GM19351 (cell line): Measurements from ENCODE around the gene GPR55.
A peak's percentile ranks its signal among the peaks of the same experiment; 100 is the strongest.

ENCODE experiments used
- ATAC-seq: cut with Tn5 transposase; IDR thresholded peaks from one replicate; pipeline ENCODE4 v1.9.1; 2021; ENCODE audit warnings: mild to moderate bottlenecking, moderate library complexity; ENCODE audit not compliant: unreplicated experiment

GPR55 gene

GRCh38 chr2:230919681-230920080 is 5.4 kb downstream of the GPR55 start:
- no peak for ATAC-seq

GRCh38 chr2:230919240-230919639 is 5.8 kb downstream of the GPR55 start:
- no peak for ATAC-seq

- ATAC-seq, result no peak
Observed at GRCh38 chr2:230916218-230916617, 8.8 kb downstream of the GPR55 start.

- no peak for ATAC-seq
Observed at GRCh38 chr2:230915319-230915718, 9.7 kb downstream of the GPR55 start.

GRCh38 chr2:230914886-230915285 is 10.2 kb downstream of the GPR55 start:
- ATAC-seq, result no peak

- ATAC-seq, result peak; percentile 53
Observed at GRCh38 chr2:230913406-230914143, 11.5 kb downstream of the GPR55 start.

GRCh38 chr2:230912724-230913123 is 12.3 kb downstream of the GPR55 start:
- no peak for ATAC-seq

GRCh38 chr2:230912046-230912445 is 13.0 kb downstream of the GPR55 start:
- ATAC-seq, result no peak

- ATAC-seq, result no peak
Observed at GRCh38 chr2:230910546-230911177, 14.4 kb downstream of the GPR55 start.

GRCh38 chr2:230909841-230910545 is 15.0 kb downstream of the GPR55 start:
- ATAC-seq, result no peak

GRCh38 chr2:230908595-230909191 is 16.3 kb downstream of the GPR55 start:
- no peak for ATAC-seq

- no peak for ATAC-seq
Observed at GRCh38 chr2:230908092-230908594, 16.9 kb downstream of the GPR55 start.

- no peak for ATAC-seq
Observed at GRCh38 chr2:230907361-230908091, 17.5 kb downstream of the GPR55 start.

GRCh38 chr2:230906471-230907230 is 18.4 kb downstream of the GPR55 start:
- ATAC-seq, result no peak

- no peak for ATAC-seq
Observed at GRCh38 chr2:230905448-230906421, 19.3 kb downstream of the GPR55 start.

- no peak for ATAC-seq
Observed at GRCh38 chr2:230904856-230905447, 20.1 kb downstream of the GPR55 start.

- no peak for ATAC-seq
Observed at GRCh38 chr2:230903231-230904150, 21.6 kb downstream of the GPR55 start.
